Adrenal gland (tissue), 12 donors: Measurements from ENCODE around the gene C1orf116. TPM values are rescaled to one million over a fixed set of nuclear protein-coding genes. Genes with fewer than 3 reads are reported as not detected.

Source experiments
- DNase-seq, 7 donors: peaks; one replicate each; pipeline ENCODE4 v3.0.0-alpha.2; 2019 to 2020
- H3K27ac ChIP-seq, 5 donors: fragments of 200-600 bp; sonication (generic) in 4 of 5; 1 replicate in 3 of 5; 2 replicates in 2 of 5; pipeline versions ENCODE4 v1.5.1 to v1.8.0; 2016 to 2020; ENCODE audit warnings: mild to moderate bottlenecking in 1 of 5
- H3K27me3 ChIP-seq: fragments of 200-600 bp; 2 replicates; pipeline ENCODE4 v1.8.0; 2021
- H3K36me3 ChIP-seq, 2 donors: fragments of 200-600 bp; replicated peaks in 1 of 2; 1 replicate in 1 of 2; 2 replicates in 1 of 2; pipeline versions ENCODE4 v1.5.1 to v1.8.0; 2018 to 2022
- H3K4me1 ChIP-seq, 2 donors: fragments of 200-600 bp; replicated peaks in 1 of 2; 1 replicate in 1 of 2; 2 replicates in 1 of 2; pipeline versions ENCODE4 v1.5.1 to v1.8.0; 2018 to 2021
- H3K4me3 ChIP-seq, 4 donors: fragments of 200-600 bp; sonication (generic) in 3 of 4; one replicate each; pipeline ENCODE4 v1.5.1; 2016 to 2018
- H3K9me3 ChIP-seq, 3 donors: fragments of 200-600 bp; sonication (generic) in 1 of 3; replicated peaks in 1 of 3; 1 replicate in 2 of 3; 2 replicates in 1 of 3; pipeline versions ENCODE4 v1.5.1 to v1.8.0; 2016 to 2021
- POLR2A ChIP-seq, 2 donors: fragments of 450-650 bp; IDR thresholded peaks; one replicate each; pipeline ENCODE4 v1.6.1; 2017; ENCODE audit warnings: antibody characterized with exemption in 2 of 2, mild to moderate bottlenecking in 2 of 2, moderate library complexity in 1 of 2
- WGBS, 4 donors: extraction: QIAGEN DNeasy Blood & Tissue Kit in 2 of 4; methylation state at CpG; one replicate each; pipeline versions ENCODE4 v1.1.5 to v1.1.7; 2013 to 2017; 5-methylcytosine and 5-hydroxymethylcytosine counted together
- intact Hi-C, 2 donors: fragments of 100-400 bp; cut with DNase I; formaldehyde crosslinking; loops; one replicate each; pipeline versions ENCODE4 v1.14.1 to v1.15.0; 2022 to 2023
- polyA plus RNA-seq, 3 donors: library from polyadenylated mRNA; stranded (reverse); fragments of 200-250 nt in 2 of 3; fragments of 350-450 nt in 1 of 3; fragmentation: Illumina TruSeq in 1 of 3; extraction: RNeasy Lipid Tissue Mini Kit (QIAGEN cat#74804) in 1 of 3; gene quantifications; one replicate each; pipeline ENCODE4 v1.2.3, GENCODE V29; 2013 to 2014
- total RNA-seq, 9 donors: library from RNA; depleted of rRNA in 4 of 9; stranded (reverse); fragments of >200 nt in 4 of 9; fragments of 120-200 nt in 1 of 9; fragmentation: NEBNext Ultra II Directional in 1 of 9; extraction: Animal tissue kit (Norgen Biotek cat#: 25700) in 1 of 9; gene quantifications; one replicate each; pipeline versions ENCODE4 v1.1.0 to v1.2.4, GENCODE V29; 2013 to 2023
- TF ChIP-seq, protein P1 (sequence below), 6 experiments: fragments of 450-650 bp in 4 of 6; fragments of 200-600 bp in 2 of 6; sonication (generic) in 1 of 6; IDR thresholded peaks; 1 replicate in 5 of 6; 2 replicates in 1 of 6; pipeline versions ENCODE4 v1.5.1 to v1.8.0; 2016 to 2021; ENCODE audit warnings: antibody characterized with exemption in 6 of 6, mild to moderate bottlenecking in 2 of 6, moderate library complexity in 1 of 6
- donor health status: healthy with polysubstance abuse.
- donor health status: Bipolar disorder and iron deficiency.
- donor health status: DM: yes; HTN: yes; CAD: no.
- donor health status: DM: no; HTN: no; CAD: no.
- donor health status: DM: no; HTN: no; CAD: no.
- donor health status: DM: yes; HTN: yes; CAD: no.

Gene C1orf116
- total and polyA plus RNA-seq, 12 donors: 0.11 to 3.7 (median 0.96) TPM

DNA sequence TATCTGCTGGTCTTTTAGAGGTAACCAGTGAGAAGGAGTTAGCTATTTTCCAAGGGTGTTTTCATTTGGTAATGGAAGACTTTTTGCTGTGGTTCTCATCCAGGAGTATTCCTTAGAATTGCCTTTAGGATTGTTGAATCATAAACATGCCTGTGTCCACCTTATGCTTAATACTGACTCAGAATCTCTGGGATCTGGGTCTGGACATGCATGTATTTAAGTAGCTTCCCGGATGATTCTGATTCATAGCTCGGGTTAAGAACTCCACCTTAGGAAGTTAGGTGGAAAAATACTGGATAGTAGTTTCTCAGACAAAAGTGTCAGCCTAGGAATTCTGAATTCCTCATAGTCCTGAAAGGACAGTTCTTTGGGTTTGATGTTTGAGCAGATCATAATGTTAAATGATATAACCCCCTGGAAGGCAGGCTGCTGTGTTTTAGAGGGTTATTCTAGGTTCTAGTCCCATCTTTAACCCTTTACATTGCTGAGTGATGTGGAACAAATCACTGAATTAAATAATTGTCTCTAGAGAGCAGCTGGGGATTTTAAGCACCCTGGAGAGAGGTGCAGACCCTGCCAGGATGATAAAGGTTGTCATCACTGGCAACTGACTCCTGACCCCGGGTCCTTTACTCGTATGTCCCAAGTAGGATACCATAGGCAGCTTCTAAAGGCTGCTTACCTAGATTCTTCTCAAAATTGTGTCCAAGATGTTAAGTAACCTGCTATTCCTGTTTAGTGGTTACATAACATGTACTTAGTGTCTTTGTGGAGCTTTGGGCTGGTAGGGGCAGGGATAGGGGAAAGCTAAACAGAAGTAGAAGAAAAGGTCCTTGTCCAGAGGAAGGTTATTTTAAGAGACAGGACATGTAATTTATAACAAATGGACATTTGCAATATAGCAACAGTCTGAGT lies 41.6 kb upstream of the C1orf116 start:
- no peaks in the 10 kb centered on the region for H3K9me3 ChIP-seq
- H3K27me3 ChIP-seq: no peaks in the 10 kb centered on the region
- 63 to 69% (median 67%) methylated on average over 4 of the region's 4 CpGs for WGBS, 4 donors
- no peak overlapping the region for H3K4me3 ChIP-seq
- peaks cover 0 to 32% of the 10 kb centered on the region in 2 donors for H3K36me3 ChIP-seq
- H3K4me1 ChIP-seq: no peaks in the 10 kb centered on the region
- no peak overlapping the region for H3K27ac ChIP-seq
- intact Hi-C loops: loop anchor here in 1 of 2 donors (5.0 kb wide), 1 partner anchor 328 kb away; no protein-coding TSS in a partner anchor
- TF ChIP-seq, protein P1, sequence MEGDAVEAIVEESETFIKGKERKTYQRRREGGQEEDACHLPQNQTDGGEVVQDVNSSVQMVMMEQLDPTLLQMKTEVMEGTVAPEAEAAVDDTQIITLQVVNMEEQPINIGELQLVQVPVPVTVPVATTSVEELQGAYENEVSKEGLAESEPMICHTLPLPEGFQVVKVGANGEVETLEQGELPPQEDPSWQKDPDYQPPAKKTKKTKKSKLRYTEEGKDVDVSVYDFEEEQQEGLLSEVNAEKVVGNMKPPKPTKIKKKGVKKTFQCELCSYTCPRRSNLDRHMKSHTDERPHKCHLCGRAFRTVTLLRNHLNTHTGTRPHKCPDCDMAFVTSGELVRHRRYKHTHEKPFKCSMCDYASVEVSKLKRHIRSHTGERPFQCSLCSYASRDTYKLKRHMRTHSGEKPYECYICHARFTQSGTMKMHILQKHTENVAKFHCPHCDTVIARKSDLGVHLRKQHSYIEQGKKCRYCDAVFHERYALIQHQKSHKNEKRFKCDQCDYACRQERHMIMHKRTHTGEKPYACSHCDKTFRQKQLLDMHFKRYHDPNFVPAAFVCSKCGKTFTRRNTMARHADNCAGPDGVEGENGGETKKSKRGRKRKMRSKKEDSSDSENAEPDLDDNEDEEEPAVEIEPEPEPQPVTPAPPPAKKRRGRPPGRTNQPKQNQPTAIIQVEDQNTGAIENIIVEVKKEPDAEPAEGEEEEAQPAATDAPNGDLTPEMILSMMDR (IDR thresholded peaks at IDR 0.05): no peak
- no peak for TF ChIP-seq POLR2A (IDR thresholded peaks at IDR 0.05)
- DNase-seq: no peak

DNA sequence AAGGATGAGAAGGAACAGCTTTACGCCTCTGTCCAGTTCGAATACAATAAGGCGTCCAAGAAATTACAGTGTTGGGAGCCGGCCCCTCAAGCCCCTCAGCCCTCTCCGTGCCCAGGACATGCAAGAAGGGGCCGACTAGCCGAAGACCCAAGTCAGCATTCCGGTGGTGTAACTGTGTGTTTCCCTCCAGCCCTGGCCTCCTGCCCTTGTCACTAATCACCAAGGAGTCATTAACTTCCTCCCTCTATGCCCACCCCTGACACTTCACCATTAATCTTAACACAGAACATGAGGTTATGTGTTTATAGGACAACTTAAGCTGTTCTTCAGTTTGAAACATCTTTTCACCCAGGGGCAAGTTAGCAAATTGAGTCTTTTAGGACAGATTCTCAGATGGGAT lies 39.7 kb upstream of the C1orf116 start:
- Histone ChIP-seq H3K27me3 (no peaks in the 10 kb centered on the region), H3K9me3 (no peaks in the 10 kb centered on the region), H3K4me1 (no peaks in the 10 kb centered on the region), H3K4me3 (no peak overlapping the region), H3K36me3 (peaks cover 0 to 50% of the 10 kb centered on the region in 2 donors), H3K27ac (no peak overlapping the region)
- intact Hi-C loops: loop anchor here in 1 of 2 donors (5.0 kb wide), 1 partner anchor 330 kb away; no protein-coding TSS in a partner anchor
- DNase-seq: no peak
- no peak for TF ChIP-seq POLR2A (IDR thresholded peaks at IDR 0.05)
- TF ChIP-seq, protein P1 (IDR thresholded peaks at IDR 0.05): no peak
- 66 to 81% (median 74%) methylated on average over 8 of the region's 8 CpGs for WGBS, 4 donors

DNA sequence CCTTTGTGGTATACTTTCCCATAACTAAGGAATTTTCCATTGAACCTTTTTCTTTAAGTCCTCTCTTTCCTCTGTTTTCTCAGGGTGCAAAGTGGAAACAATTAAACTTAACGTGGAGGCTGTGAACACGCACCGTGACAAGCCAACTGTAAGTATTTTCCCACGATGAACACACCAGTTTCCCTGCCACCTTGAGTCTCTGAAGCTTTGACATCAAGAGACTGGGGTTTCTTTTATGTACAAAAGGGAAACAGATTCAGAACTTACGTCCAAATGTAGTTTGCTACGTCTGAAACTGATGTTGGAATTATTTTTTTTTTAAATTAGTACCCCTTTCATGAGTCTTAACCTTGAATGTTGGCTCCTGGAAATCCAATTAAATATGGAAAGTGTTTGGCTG lies 38.9 kb upstream of the C1orf116 start:
- WGBS, 4 donors: 86 to 96% (median 93%) methylated on average over 6 of the region's 6 CpGs
- Histone ChIP-seq H3K27me3 (no peaks in the 10 kb centered on the region), H3K4me1 (no peaks in the 10 kb centered on the region), H3K36me3 (peaks cover 0 to 50% of the 10 kb centered on the region in 2 donors), H3K27ac (no peak overlapping the region), H3K4me3 (no peak overlapping the region), H3K9me3 (no peaks in the 10 kb centered on the region)
- no peak for DNase-seq
- intact Hi-C loops: loop anchor here in 1 of 2 donors (5.0 kb wide), 1 partner anchor 331 kb away; no protein-coding TSS in a partner anchor
- TF ChIP-seq, protein P1 (IDR thresholded peaks at IDR 0.05): no peak
- no peak for TF ChIP-seq POLR2A (IDR thresholded peaks at IDR 0.05)

DNA sequence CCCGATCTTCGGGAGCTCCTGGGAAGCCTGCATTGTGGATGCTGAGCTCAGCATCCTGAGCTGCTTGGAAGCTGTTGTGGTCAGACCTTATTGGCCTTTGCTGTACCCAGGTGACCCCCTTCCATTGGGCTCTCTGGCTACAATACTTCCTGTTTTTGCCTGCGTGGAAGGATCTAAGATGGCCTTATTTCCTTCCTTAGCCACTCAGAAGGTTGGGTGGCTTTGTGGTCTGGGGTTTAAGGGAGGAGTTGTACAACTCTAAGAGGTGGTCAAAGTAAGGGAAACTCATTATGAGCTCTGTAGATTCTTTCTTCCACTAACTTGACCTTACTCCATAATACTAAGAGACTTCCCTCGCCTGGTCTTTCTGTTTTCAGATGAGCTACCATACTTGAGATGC lies 38.3 kb upstream of the C1orf116 start:
- Histone ChIP-seq H3K9me3 (no peaks in the 10 kb centered on the region), H3K27ac (no peak overlapping the region), H3K4me3 (no peak overlapping the region), H3K4me1 (no peaks in the 10 kb centered on the region), H3K27me3 (no peaks in the 10 kb centered on the region), H3K36me3 (peaks cover 0 to 51% of the 10 kb centered on the region in 2 donors)
- DNase-seq: no peak
- TF ChIP-seq, protein P1 (IDR thresholded peaks at IDR 0.05): no peak
- no peak for TF ChIP-seq POLR2A (IDR thresholded peaks at IDR 0.05)
- 62 to 81% (median 73%) methylated on average over 2 to 4 of the region's 4 CpGs for WGBS, 4 donors
- intact Hi-C loops: loop anchor here in 1 of 2 donors (5.0 kb wide), 1 partner anchor 331 kb away; no protein-coding TSS in a partner anchor
